ENCODE measurements around the gene TSPAN5.

DNA sequence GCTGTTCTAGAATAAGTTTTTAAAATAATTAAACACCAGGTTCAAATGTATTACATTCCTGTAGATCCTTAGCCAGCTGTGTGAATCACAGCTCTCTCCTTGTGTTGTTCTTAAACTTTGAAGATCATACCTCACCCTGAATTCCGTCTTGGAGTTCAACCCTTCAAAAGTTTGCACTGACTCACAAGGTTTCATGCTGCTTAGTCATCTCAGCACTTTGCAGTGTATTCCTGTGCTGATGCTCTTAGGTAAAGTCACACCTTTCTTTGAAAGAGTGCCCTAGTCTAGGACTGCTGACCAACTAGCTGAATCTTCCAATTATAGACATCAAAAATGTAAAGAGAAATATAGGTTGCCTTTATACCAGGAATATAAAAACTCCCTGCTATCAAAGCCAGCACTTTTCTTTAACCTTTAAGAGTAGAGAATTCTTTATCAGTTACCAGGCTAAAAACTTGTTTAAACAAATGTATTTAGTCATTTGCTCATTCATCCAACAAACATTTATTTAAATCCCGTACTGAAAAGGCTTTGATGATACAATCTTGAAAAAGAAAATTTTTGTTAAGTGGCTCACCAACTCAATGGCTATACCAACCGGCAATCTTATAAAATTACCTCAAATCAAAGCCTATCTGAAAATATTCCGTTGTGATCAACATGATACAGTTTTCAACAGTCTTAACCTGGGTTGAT, 227.6 kb downstream of the TSPAN5 start:
- TF ChIP-seq CTCF (IDR thresholded peaks at IDR 0.05), result no peak
- TF ChIP-seq POLR2AphosphoS5 (IDR thresholded peaks at IDR 0.05), result peak in 1 of 3 donors; percentile 50
- TF ChIP-seq EP300 (IDR thresholded peaks at IDR 0.05), result no peak

Measured in stomach (tissue), 4 donors.